Activated CD4-positive, alpha-beta T cell treated with anti-CD3 and anti-CD28 coated beads, Interleukin-2, Interleukin-4, amounts not matched to agents 100 ng/mL and 50 ng/mL, durations not matched to agents 16 hours and 8 hours (primary cell): ENCODE results near the gene EBI3.
"Not testable (repeated sequence)": the region's sequence is repeated elsewhere in the genome, so short reads cannot be mapped to it uniquely, and the experiment has no call there.

Experiments used
- DNase-seq: peaks from one replicate; pipeline ENCODE4 v3.0.0-alpha.2; 2020; ENCODE audit warnings: low spot score

The EBI3 gene

DNA sequence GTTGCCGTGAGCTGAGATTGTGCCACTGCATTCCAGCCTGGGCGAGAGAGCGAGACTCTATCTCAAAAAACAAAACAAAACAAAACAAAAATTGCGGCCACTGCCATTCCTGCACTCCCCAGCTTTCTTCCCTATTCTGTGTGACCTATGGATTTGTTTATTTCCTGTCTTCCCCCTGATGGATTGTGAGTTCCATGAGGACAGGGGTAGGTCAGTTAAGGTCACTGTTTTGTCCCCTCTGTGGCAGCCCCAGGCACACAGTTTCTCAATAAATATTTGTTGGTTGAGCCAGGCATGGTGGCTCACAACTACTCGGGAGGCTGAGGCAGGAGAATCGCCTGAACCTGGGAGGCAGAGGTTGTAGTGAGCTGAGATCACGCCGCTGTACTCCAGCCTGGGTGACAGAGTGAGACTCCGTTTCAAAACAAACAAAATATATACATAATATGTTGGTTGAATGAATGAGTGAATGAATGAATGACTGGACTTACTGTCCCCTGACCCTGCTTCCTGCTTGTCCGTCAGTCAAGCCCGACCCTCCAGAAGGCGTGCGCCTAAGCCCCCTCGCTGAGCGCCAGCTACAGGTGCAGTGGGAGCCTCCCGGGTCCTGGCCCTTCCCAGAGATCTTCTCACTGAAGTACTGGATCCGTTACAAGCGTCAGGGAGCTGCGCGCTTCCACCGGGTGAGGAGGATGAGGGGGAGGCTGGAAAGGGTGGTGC, 5.0 kb downstream of the EBI3 start:
- no peak for DNase-seq

DNA sequence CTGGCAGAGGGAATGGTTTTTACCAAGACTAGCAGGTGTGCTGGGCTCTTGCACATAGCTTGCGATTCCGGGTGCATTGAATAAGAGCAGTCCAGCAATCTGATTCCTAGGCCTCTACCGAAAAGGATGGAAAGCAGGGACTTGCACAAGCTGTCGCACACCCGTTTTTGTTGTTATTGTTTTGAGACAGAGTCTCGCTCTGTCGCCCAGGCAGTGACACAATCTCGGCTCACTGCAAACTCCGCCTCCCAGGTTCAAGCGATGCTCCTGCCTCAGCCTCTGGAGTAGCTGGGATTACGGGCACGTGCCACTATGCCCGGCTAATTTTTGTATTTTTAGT, 5.5 kb downstream of the EBI3 start:
- no peak for DNase-seq

DNA sequence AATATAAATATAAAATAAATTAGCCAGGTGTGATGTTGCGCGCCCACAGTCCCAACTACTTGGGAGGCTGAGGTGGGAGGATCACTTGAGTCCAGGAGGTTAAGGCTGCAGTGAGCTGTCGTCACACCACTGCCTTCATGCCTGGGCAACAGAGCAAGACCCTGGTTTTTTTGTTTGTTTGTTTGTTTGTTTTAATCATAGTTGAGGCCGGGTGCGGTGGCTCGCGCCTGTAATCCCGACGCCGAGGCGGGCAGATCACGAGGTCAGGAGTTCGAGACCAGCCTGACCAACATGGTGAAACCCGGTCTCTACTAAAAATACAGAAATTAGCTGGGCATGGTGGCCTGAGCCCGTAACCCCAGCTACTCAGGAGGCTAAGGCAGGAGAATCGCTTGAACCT, 8.2 kb downstream of the EBI3 start:
- not testable (repeated sequence) for DNase-seq

DNA sequence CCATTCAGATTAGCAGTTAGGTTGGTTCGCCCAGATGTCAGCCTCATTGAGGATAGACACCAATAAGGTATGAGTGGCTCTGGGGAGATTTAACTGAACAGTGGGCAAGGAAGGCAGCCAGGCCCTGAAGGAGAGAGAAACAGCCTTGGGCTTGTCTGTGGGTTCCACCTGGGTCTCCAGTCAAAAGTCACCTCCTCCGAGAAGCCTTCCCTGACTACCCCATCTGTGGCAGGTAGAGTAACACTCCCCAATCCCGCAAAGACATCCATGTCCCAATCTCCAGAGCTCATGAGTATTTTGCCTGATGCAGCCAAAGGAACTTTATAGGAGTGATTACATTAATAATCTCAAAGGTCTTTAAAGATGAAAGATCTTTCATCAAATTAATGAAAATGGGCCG, 9.5 kb downstream of the EBI3 start:
- DNase-seq: no peak

DNA sequence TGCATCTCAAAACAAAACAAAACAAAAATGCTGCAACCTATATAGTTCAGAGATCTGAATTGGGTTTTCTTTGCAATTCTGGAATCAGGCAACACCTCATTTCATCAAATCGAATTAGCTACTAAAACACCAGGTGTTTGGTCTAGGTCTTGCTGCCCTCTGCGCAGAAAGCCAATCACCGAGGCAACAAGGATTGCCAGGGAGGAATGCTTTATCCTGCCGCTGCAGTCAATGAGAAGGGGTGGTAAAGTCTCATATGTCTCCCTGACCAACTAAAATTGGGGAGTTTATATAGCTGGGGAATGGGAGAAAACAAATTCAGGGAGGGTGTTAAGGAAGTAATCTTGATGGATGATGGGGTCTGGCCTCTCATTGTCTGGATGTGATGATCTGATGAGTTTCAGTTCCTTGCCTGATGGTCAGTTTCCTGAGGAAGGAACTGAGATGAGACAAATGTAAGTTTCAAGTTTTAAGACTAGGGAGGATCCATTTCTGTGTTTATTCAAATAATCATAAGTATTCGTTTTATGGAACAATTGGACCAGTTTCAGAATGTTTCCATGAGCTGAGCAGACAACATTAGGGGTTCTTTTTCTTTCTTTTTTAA, 12.6 kb downstream of the EBI3 start:
- DNase-seq: no peak

GRCh38 chr19:4245938-4246337, 16.6 kb downstream of the EBI3 start:
- DNase-seq: not testable (repeated sequence)

DNA sequence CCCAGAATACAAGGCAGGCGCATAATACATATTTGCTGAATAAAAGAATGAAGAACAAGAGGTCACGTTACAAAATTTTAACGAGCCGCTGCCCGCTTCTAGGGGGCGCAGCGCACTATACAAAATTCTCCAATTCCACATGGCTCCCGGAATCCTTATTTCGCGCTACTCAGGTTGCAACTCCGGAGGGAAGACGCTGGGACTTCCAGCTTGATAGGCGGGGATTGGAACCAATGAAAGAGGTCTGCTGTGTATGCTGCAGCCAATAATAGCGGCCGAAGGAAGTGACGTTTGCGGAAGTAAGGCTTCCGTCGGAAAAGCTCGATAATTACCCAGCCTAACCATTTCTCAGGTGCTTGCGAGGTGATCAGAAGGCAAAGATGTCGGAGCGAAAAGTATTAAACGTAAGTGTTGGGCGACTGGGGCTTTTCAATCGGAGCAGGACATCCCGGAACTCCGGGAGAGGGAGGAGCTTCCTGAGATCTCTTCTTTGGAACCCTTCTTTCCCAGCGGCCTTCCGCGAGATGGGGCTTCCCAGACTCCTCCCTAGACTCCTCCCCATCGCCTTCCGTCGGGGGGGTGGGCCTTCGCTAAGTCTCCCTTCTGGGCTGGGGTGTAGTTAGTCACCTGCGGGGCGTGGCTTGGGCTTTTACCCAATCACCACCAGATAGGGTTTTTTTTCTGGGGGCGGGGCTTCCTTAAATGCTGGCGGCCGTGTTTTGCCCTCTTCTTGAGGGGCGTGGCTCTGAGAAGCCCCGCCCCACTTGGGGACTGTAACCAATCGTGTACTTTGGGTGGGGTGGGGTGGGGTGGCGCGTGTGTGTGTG, 17.7 kb downstream of the EBI3 start, which contains the start of gene YJU2:
Gene YJU2, plus strand, starts transcription at position 314 of the 827 bp plus-strand sequence. Its CDS starts 67 bp downstream, at position 381.
- peak; percentile 99 for DNase-seq

- DNase-seq: no peak
Observed at GRCh38 chr19:4256563-4256962, 27.2 kb downstream of the EBI3 start.

- no peak for DNase-seq
Observed at GRCh38 chr19:4257025-4257424, 27.7 kb downstream of the EBI3 start.

- DNase-seq: no peak
Observed at GRCh38 chr19:4258181-4258580, 28.9 kb downstream of the EBI3 start.

DNA sequence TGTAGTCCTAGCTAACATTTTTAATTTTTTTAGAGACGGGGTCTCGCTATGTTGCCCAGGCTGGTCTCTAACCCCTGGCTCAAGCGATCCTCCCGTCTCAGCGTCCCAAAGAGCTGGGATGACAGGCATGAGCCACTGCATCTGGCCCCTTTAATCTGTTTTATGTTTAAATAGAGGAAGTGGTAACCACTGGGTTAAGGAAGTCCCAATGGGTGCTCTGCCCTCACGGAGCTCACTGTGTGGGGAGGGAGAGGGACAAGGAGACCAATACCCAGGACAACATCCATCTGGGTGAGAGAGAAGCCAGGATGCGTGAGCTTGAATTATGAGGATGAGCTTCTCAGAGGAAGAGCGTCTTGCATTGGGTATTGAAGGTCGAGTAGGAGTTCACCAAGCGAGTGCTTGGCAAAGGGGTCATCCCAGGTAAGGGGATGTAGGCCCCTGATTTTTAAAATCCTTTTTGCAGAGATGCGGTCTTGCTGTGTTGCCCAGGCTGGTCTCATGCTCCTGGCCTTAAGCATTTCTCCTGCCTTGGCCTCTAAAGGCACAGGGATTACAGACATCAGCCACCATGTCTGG, 31.4 kb downstream of the EBI3 start:
- DNase-seq: no peak

DNA sequence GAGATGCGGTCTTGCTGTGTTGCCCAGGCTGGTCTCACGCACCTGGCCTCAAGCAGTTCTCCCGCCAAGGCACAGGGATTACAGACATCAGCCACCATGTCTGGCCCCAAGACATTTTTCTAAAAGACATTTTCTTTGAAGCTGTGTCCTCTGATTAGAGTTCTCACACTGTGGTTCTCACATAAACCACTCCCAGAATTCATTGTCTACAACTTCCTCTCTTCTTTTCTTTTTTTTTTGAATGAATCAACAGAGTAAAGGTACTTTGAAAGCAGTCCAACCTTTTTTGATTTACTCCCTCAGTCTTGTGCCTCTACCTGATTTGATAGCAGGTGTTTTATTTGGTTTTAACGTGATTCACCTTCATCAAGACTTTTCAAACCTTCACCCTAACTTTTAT, 35.5 kb downstream of the EBI3 start:
- no peak for DNase-seq

GRCh38 chr19:4266253-4267000, 37.1 kb downstream of the EBI3 start:
- no peak for DNase-seq

DNA sequence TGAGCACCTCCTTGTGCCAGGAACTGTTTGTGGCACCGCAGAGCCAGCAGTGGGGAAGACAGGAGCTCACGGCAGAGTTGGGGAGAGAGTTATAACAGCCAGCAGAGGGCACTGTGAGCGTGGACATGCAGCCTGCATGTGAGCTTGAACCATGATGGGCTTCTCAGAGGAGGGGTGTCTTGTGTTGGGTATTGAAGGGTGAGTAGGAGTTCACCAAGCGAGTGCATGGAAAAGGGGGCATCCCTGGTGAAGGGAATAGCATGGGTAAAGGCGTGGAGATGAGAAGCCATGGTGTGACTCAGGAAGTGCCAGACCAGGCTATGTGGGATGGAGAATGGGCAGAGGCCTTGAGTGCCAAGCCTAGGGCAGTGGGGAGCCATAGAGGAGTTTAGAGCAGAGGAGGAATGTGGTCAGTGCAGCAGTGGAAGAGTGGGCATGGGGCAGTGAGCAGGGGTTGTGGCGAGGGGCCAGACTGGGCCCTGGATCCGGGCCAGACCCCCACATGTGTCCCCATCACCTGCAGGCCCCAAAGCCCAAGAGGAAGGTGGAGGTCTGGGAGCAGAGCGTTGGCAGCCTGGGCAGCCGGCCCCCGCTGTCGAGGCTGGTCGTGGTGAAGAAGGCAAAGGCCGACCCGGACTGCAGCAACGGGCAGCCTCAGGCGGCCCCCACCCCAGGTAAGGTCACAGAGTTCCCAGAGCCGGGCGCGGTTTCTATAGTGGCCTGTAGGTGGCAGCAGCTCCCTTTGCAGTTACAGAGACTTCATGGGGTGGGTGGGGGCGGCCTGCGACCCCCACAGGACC, 38.0 kb downstream of the EBI3 start:
- DNase-seq: peak; percentile 57

GRCh38 chr19:4267901-4268815, 38.8 kb downstream of the EBI3 start:
- no peak for DNase-seq

DNA sequence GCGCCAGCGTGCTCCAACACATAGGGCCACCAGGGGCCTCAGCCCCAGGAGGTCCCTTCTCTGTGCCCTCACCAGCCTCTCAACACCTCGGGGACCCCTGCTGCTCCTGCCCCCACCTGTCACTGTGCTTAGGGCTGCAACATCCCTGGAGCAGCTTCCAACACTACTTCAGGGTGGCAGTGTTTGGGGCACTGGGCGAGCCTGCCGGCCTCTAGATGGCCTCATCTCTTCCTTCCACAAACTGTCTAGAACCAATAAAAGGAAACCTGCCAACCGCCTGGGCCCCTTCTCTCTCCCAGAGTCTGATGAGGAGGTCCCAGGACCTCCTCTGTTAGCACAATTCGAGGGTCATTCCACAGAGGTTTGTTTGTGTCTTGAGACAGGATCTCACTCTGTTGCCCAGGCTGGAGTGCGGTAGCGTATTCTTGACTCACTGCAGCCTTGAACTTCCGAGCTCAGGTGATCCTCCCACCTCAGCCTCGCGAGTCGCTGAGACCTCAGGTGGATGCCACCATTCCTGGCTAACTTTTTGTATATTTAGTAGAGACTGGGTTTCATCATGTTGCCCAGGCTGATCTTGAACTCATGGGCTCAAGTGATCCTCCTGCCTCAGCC, 39.6 kb downstream of the EBI3 start:
- DNase-seq: no peak

DNA sequence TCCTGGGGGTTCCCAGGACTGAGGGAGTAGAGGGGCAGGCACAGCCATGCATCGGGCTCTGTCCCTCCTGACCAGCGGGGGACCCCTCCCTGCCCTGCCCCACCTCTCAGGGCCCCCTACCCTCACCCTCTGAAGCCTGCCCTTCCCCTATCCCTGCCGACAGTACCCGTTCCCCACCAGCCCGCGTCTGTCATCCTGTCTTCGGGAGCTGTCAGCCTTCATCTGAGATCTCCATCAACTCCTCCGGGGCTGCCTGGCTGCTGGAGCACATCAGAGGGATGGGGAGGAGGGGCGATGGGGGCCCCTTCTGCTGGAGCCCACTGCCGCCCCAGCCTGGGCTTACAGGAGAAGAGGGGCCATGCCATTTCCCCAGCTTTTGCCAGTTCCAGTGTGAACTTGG, 43.6 kb downstream of the EBI3 start:
- DNase-seq: no peak

GRCh38 chr19:4274321-4274686, 45.0 kb downstream of the EBI3 start:
- DNase-seq: not testable (repeated sequence)

GRCh38 chr19:4277191-4277696, 47.9 kb downstream of the EBI3 start:
- no peak for DNase-seq
